ENCODE measurements around the gene OOSP4A.

The OOSP4A gene

GRCh38 chr11:59963733-59964132 is at the start of gene OOSP4A:
OOSP4A (plus strand) TSS chr11:59964033; CDS start chr11:59964033, 0 bp downstream.
- DNase-seq = no peak

- no peak for DNase-seq
Observed at GRCh38 chr11:59918480-59918879, 45.4 kb upstream of the OOSP4A start.

GRCh38 chr11:59918987-59919589 is 44.7 kb upstream of the OOSP4A start:
- peak; percentile 1 to 33 for DNase-seq

- peak in 1 of 2 donors; percentile 2 for DNase-seq
Observed at GRCh38 chr11:59923813-59924212, 40.0 kb upstream of the OOSP4A start.

- DNase-seq = no peak
Observed at GRCh38 chr11:59931688-59932087, 32.1 kb upstream of the OOSP4A start.

- DNase-seq = no peak
Observed at GRCh38 chr11:59938132-59938531, 25.7 kb upstream of the OOSP4A start, which contains the start of gene OOSP1. OOSP1 (plus strand) TSS chr11:59938432; CDS start chr11:59938455, 23 bp downstream.

GRCh38 chr11:59938718-59939117 is 25.1 kb upstream of the OOSP4A start:
- DNase-seq = no peak

GRCh38 chr11:59939482-59939881 is 24.4 kb upstream of the OOSP4A start:
- DNase-seq = no peak

- DNase-seq = no peak
Observed at GRCh38 chr11:59941091-59941490, 22.7 kb upstream of the OOSP4A start.

- no peak for DNase-seq
Observed at GRCh38 chr11:59943997-59944714, 19.7 kb upstream of the OOSP4A start.

- DNase-seq = no peak
Observed at GRCh38 chr11:59944720-59945119, 19.1 kb upstream of the OOSP4A start.

- DNase-seq = no peak
Observed at GRCh38 chr11:59953463-59954218, 10.2 kb upstream of the OOSP4A start.

GRCh38 chr11:59954219-59954847 is 9.5 kb upstream of the OOSP4A start:
- DNase-seq = no peak

- no peak for DNase-seq
Observed at GRCh38 chr11:59957094-59957493, 6.7 kb upstream of the OOSP4A start.

GRCh38 chr11:59960502-59961381 is 3.1 kb upstream of the OOSP4A start:
- no peak for DNase-seq

GRCh38 chr11:59962107-59962482 is 1.7 kb upstream of the OOSP4A start:
- DNase-seq = no peak

GRCh38 chr11:59965424-59965823 is 1.6 kb downstream of the OOSP4A start:
- DNase-seq = no peak

GRCh38 chr11:59966201-59966600 is 2.4 kb downstream of the OOSP4A start:
- DNase-seq = no peak

GRCh38 chr11:59967677-59968394 is 4.0 kb downstream of the OOSP4A start:
- DNase-seq = no peak

- DNase-seq = no peak
Observed at GRCh38 chr11:59968395-59968783, 4.6 kb downstream of the OOSP4A start.

- no peak for DNase-seq
Observed at GRCh38 chr11:59973097-59973496, 9.3 kb downstream of the OOSP4A start.
